IMR-90 (cell line): Measurements from ENCODE around the gene SLAMF8. TPM values are rescaled to one million over a fixed set of nuclear protein-coding genes. Genes with fewer than 3 reads are reported as not detected.

Experiments used
- ATAC-seq: fragments of 200-7000 bp; cut with Tn5 transposase; 2 replicates; pipeline ENCODE4 v1.9.1; 2020; ENCODE audit warnings: low read depth, mild to moderate bottlenecking, moderate library complexity
- BruUV-seq: library from RNA; stranded (reverse); fragments of 400-500 nt; replicated peaks from 2 replicates; lab custom pipeline; 2021; lab: Mats Ljungman, UMichigan
- CTCF ChIA-PET: fragments of 300-600 bp; formaldehyde crosslinking; extraction: SDS; loops from one replicate; lab custom pipeline; 2021; ENCODE audit warnings: antibody characterized with exemption; lab: Yijun Ruan, JAX
- POLR2A ChIA-PET: fragments of 300-600 bp; sonication (Branson Sonifier 250); formaldehyde crosslinking; loops from one replicate; lab custom pipeline; 2022; ENCODE audit warnings: antibody characterized with exemption; ENCODE audit not compliant: unreplicated experiment; lab: Charles Lee
- DNase-seq: peaks from one replicate; pipeline ENCODE4 v3.0.0; 2013
- H2AFZ ChIP-seq: replicated peaks from 2 replicates; pipeline ENCODE3; 2013; ENCODE audit warnings: low read length, mild to moderate bottlenecking; ENCODE audit not compliant: poor library complexity
- H2AK5ac ChIP-seq: 2 replicates; pipeline ENCODE4 v1.6.1; 2013; ENCODE audit warnings: low read depth, low read length, inconsistent platforms
- H2AK9ac ChIP-seq: replicated peaks from 2 replicates; pipeline ENCODE3; 2013; ENCODE audit warnings: mild to moderate bottlenecking, low read depth, low read length, moderate library complexity; ENCODE audit not compliant: poor library complexity
- H2BK120ac ChIP-seq: 2 replicates; pipeline ENCODE4 v1.6.1; 2013; ENCODE audit warnings: low read depth, low read length, inconsistent platforms
- H2BK15ac ChIP-seq: 3 replicates; pipeline ENCODE4 v1.6.1; 2013; ENCODE audit warnings: low read depth, low read length, inconsistent platforms
- H2BK20ac ChIP-seq: 2 replicates; pipeline ENCODE4 v1.6.1; 2013; ENCODE audit warnings: low read depth, mild to moderate bottlenecking, inconsistent platforms, low read length, moderate library complexity
- H2BK5ac ChIP-seq: 2 replicates; pipeline ENCODE4 v1.6.1; 2013; ENCODE audit warnings: mild to moderate bottlenecking, low read depth, low read length, inconsistent platforms; ENCODE audit not compliant: poor library complexity, severe bottlenecking
- H3K14ac ChIP-seq: replicated peaks from 2 replicates; pipeline ENCODE4 v1.6.1; 2013; ENCODE audit warnings: low read depth, low read length, inconsistent platforms
- H3K18ac ChIP-seq: 2 replicates; pipeline ENCODE4 v1.6.1; 2013; ENCODE audit warnings: low read depth, low read length, control low read depth
- H3K23ac ChIP-seq: 2 replicates; pipeline ENCODE4 v1.6.1; 2013; ENCODE audit warnings: low read depth, low read length, inconsistent platforms
- H3K27ac ChIP-seq: 2 replicates; pipeline ENCODE4 v1.5.1; 2013; ENCODE audit warnings: mild to moderate bottlenecking, control low read depth, low read length; ENCODE audit not compliant: insufficient read depth
- H3K27me3 ChIP-seq: 2 replicates; pipeline ENCODE4 v1.6.1; 2013; ENCODE audit warnings: low read length; ENCODE audit not compliant: control insufficient read depth, insufficient read depth
- H3K36me3 ChIP-seq: 2 replicates; pipeline ENCODE4 v1.6.1; 2013; ENCODE audit warnings: low read length, mixed read lengths; ENCODE audit not compliant: control insufficient read depth, insufficient read depth
- H3K4ac ChIP-seq: 2 replicates; pipeline ENCODE4 v1.6.1; 2013; ENCODE audit warnings: low read depth, low read length, inconsistent platforms
- H3K4me1 ChIP-seq: 2 replicates; pipeline ENCODE4 v1.6.1; 2013; ENCODE audit warnings: low read length, mixed read lengths; ENCODE audit not compliant: control insufficient read depth, insufficient read depth
- H3K4me2 ChIP-seq: 2 replicates; pipeline ENCODE4 v1.6.1; 2013; ENCODE audit warnings: low read depth, mild to moderate bottlenecking, control low read depth, low read length, moderate library complexity
- H3K4me3 ChIP-seq: 2 replicates; pipeline ENCODE4 v1.5.1; 2013; ENCODE audit warnings: low read depth, mild to moderate bottlenecking, control low read depth, low read length, moderate library complexity; ENCODE audit not compliant: insufficient read depth
- H3K56ac ChIP-seq: 2 replicates; pipeline ENCODE4 v1.6.1; 2013; ENCODE audit warnings: low read length, inconsistent platforms; ENCODE audit not compliant: insufficient read depth; ENCODE audit errors: extremely low read depth
- H3K79me1 ChIP-seq, 2 experiments: 2 replicates each; pipeline ENCODE4 v1.6.1; 2013; ENCODE audit warnings: low read length in 2 of 2, inconsistent platforms in 1 of 2, low read depth in 1 of 2
- H3K9ac ChIP-seq: 2 replicates; pipeline ENCODE4 v1.6.1; 2013; ENCODE audit warnings: low read depth, low read length, control low read depth
- H3K9me1 ChIP-seq: 2 replicates; pipeline ENCODE4 v1.6.1; 2013; ENCODE audit warnings: low read length, inconsistent platforms; ENCODE audit not compliant: insufficient read depth
- H3K9me3 ChIP-seq: 2 replicates; pipeline ENCODE4 v1.6.1; 2013; ENCODE audit warnings: low read length; ENCODE audit not compliant: control insufficient read depth, insufficient read depth
- H4K20me1 ChIP-seq: 2 replicates; pipeline ENCODE4 v1.6.1; 2013; ENCODE audit warnings: low read length, inconsistent platforms; ENCODE audit not compliant: insufficient read depth
- H4K5ac ChIP-seq: 2 replicates; pipeline ENCODE4 v1.6.1; 2013; ENCODE audit warnings: mild to moderate bottlenecking, low read depth, low read length, control low read depth
- H4K8ac ChIP-seq, 2 experiments: 2 replicates each; pipeline ENCODE4 v1.6.1; 2013; ENCODE audit warnings: low read depth in 2 of 2, low read length in 2 of 2, control low read depth in 1 of 2, inconsistent platforms in 1 of 2
- H4K91ac ChIP-seq: 2 replicates; pipeline ENCODE4 v1.6.1; 2013; ENCODE audit warnings: low read depth, low read length, inconsistent platforms; ENCODE audit not compliant: insufficient read depth
- CEBPB ChIP-seq: IDR thresholded peaks from 2 replicates; pipeline ENCODE4 v1.6.1; 2012; ENCODE audit warnings: low read depth, low read length, improper control_type of control experiment
- MAFK ChIP-seq: IDR thresholded peaks from 2 replicates; pipeline ENCODE4 v1.6.1; 2012; ENCODE audit warnings: low read depth, low read length, improper control_type of control experiment
- MAZ ChIP-seq: IDR thresholded peaks from 2 replicates; pipeline ENCODE4 v1.6.1; 2012; ENCODE audit warnings: low read depth, mild to moderate bottlenecking, low read length, improper control_type of control experiment, moderate library complexity, borderline replicate concordance
- MXI1 ChIP-seq: IDR thresholded peaks from 2 replicates; pipeline ENCODE4 v1.6.1; 2012; ENCODE audit warnings: low read depth, mild to moderate bottlenecking, low read length, moderate library complexity, borderline replicate concordance
- NFE2L2 ChIP-seq: fragments of 150-350 bp; IDR thresholded peaks from 2 replicates; pipeline ENCODE4 v1.6.1; 2016; ENCODE audit warnings: low read depth, mild to moderate bottlenecking, low read length
- POLR2A ChIP-seq: IDR thresholded peaks from 2 replicates; pipeline ENCODE4 v1.6.1; 2012; ENCODE audit warnings: mild to moderate bottlenecking, low read depth, low read length
- RAD21 ChIP-seq: IDR thresholded peaks from 2 replicates; pipeline ENCODE4 v1.6.1; 2012; ENCODE audit warnings: low read length, improper control_type of control experiment
- RCOR1 ChIP-seq: IDR thresholded peaks from 2 replicates; pipeline ENCODE4 v1.6.1; 2012; ENCODE audit warnings: mild to moderate bottlenecking, low read length, improper control_type of control experiment; ENCODE audit not compliant: insufficient replicate concordance
- RFX5 ChIP-seq: IDR thresholded peaks from 2 replicates; pipeline ENCODE4 v1.8.0; 2012; ENCODE audit warnings: low read depth, mild to moderate bottlenecking, low read length, moderate library complexity
- SMC3 ChIP-seq: fragments of 150-350 bp; IDR thresholded peaks from 2 replicates; pipeline ENCODE4 v1.6.1; 2016; ENCODE audit warnings: low read depth, mild to moderate bottlenecking, antibody characterized with exemption, low read length, moderate library complexity
- WGBS, 2 experiments: methylation state at CpG; one replicate each; pipeline versions ENCODE4 v1.1.5 to v1.1.7; 2013; ENCODE audit warnings: missing lambda C conversion rate in 2 of 2; ENCODE audit not compliant: insufficient read length in 1 of 2; ENCODE audit errors: extremely low coverage in 2 of 2; 5-methylcytosine and 5-hydroxymethylcytosine counted together
- dilution Hi-C: fragments of 300-500 bp; cut with HindIII; formaldehyde crosslinking; loops from one replicate; pipeline ENCODE4 v1.14.3; 2018; ENCODE audit warnings: low sequenced_read_pairs; ENCODE audit not compliant: unreplicated experiment
- in situ Hi-C: fragments of 300-500 bp; cut with MboI; formaldehyde crosslinking; loops from 3 replicates; pipeline ENCODE4 v1.14.3; 2019; ENCODE audit warnings: low sequenced_read_pairs, inconsistent platforms, mixed read lengths
- intact Hi-C: fragments of 100-400 bp; cut with micrococcal nuclease; formaldehyde crosslinking; loops from 2 replicates; pipeline ENCODE4 v1.10.0; 2022
- polyA plus RNA-seq, 3 experiments: library from polyadenylated mRNA; depleted of rRNA; stranded (reverse); fragments of >200 nt; gene quantifications; 2 replicates each; pipeline ENCODE4 v1.2.3, GENCODE V29; 2012; ENCODE audit warnings: low replicate concordance in 1 of 3
- total RNA-seq: library from RNA; depleted of rRNA; stranded (reverse); fragments of >200 nt; gene quantifications from 2 replicates; pipeline ENCODE4 v1.2.3, GENCODE V29; 2012
- TF ChIP-seq, protein P1 (sequence below): fragments of 150-350 bp; IDR thresholded peaks from 2 replicates; pipeline ENCODE4 v1.6.1; 2016; ENCODE audit warnings: low read depth, mild to moderate bottlenecking, low read length, moderate library complexity, borderline replicate concordance
- TF ChIP-seq, protein P2 (sequence below): conservative IDR thresholded peaks from 2 replicates; pipeline ENCODE4 v1.5.1; 2012; ENCODE audit warnings: mild to moderate bottlenecking, low read depth, low read length, improper control_type of control experiment
- TF ChIP-seq, protein P3 (sequence below): fragments of 150-350 bp; IDR thresholded peaks from 2 replicates; pipeline ENCODE4 v1.6.1; 2017; ENCODE audit warnings: mild to moderate bottlenecking, antibody characterized with exemption, low read length, low read depth

The SLAMF8 gene
- total and polyA plus RNA-seq, 2 of the 4 experiments (the other 2 are of a cell fraction) = 0.07 TPM; not detected in 1

DNA sequence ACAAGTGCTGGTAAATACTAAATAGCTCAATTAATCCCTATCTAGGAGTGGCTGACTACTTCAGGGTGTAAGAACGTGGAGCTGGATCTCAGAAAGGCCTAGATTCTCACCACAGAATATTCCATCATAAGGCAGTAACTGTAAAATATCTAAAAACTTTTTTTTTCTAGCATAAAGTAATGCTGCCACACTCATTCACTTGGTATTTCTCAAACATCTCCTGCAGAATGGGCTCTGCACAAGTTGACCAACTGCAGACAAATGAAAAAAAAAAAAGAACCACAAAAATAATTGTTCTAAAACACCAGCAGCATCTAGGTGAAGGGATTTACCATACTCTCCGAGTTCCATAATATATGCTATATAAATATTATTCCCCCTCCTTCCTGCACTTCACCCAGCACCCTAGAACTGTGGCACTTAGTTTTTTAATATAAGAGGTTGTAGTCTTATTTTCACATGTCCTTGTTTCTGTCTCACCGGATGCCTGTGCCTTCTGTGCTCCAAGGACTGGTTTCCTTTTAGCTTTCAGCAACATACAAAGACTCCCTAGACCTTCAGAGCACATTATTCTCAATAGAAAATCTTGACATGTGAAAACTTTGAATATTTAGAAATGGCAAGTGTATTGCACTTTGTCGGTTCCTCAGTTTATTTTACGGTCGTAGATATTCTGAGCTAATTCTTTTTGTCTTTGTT lies 26.9 kb downstream of the SLAMF8 start:
- Histone ChIP-seq H2BK20ac (no peak overlapping the region), H2BK120ac (peak overlapping the region; percentile 7; the same call in 1 of the 2 replicates), H3K27ac (peak overlapping the region; percentile 75; the same call in 1 of the 2 replicates), H2AK9ac (no peak overlapping the region), H2AK5ac (0 out of 2 replicates have a peak overlapping the region, but pooled peaks have one; percentile 45), H4K5ac (no peak overlapping the region; the same call in 1 of the 2 replicates), H3K23ac (0 out of 2 replicates have a peak overlapping the region, but pooled peaks have one; percentile 1), H3K14ac (no peak overlapping the region; the same call in 1 of the 2 replicates), H4K20me1 (no peaks in the 10 kb centered on the region), H3K4ac (peak overlapping the region; percentile 29; the same call in 1 of the 2 replicates), H3K4me1 (peaks cover 4% of the 10 kb centered on the region), H3K27me3 (no peaks in the 10 kb centered on the region), H4K91ac (no peak overlapping the region), H2AFZ (no peak overlapping the region), H4K8ac (peak overlapping the region; percentile 65 to 88; a peak in 3 of 4 replicates), H3K4me3 (peak overlapping the region; percentile 62; the same call in 1 of the 2 replicates), H3K9me1 (peaks cover 9% of the 10 kb centered on the region), H3K9ac (0 out of 2 replicates have a peak overlapping the region, but pooled peaks have one; percentile 72), H3K36me3 (no peaks in the 10 kb centered on the region), H3K56ac (0 out of 2 replicates have a peak overlapping the region, but pooled peaks have one; percentile 27), H3K4me2 (peak overlapping the region; percentile 88), H3K79me1 (peaks cover 0 to 14% of the 10 kb centered on the region in 2 experiments; a peak in 2 of 4 replicates), H3K9me3 (no peaks in the 10 kb centered on the region), H2BK15ac (no peak overlapping the region), H3K18ac (peak overlapping the region; percentile 38; the same call in 1 of the 2 replicates), H2BK5ac (peak overlapping the region; percentile 70)
- POLR2A ChIA-PET = interaction anchor here (0.6 to 0.8 kb wide), 2 partner anchors 12 to 63 kb away, joined by 3 read pairs; no protein-coding TSS in a partner anchor
- in situ Hi-C loops (no loop called here), dilution Hi-C loops (no loop called here), intact Hi-C loops (loop anchor here (2.0 kb wide), 1 partner anchor 71 kb away; the partner anchor contains the start of gene TAGLN2)
- ATAC-seq = no peak
- WGBS, 2 experiments = no CpG with 5 or more reads among the region's 6 CpGs
- peak; percentile 65 for DNase-seq
- CTCF ChIA-PET = interaction anchor here (0.8 to 1.5 kb wide), 6 partner anchors 21 to 63 kb away, joined by 3 to 4 read pairs (median 4); no protein-coding TSS in a partner anchor
- no TSS peak for BruUV-seq
- TF ChIP-seq MXI1 (no peak), RAD21 (no peak), NFE2L2 (no peak), SMC3 (no peak), RFX5 (no peak), RCOR1 (no peak), CEBPB (no peak), MAFK (no peak), MAZ (no peak), POLR2A (no peak)
- TF ChIP-seq, protein P1, sequence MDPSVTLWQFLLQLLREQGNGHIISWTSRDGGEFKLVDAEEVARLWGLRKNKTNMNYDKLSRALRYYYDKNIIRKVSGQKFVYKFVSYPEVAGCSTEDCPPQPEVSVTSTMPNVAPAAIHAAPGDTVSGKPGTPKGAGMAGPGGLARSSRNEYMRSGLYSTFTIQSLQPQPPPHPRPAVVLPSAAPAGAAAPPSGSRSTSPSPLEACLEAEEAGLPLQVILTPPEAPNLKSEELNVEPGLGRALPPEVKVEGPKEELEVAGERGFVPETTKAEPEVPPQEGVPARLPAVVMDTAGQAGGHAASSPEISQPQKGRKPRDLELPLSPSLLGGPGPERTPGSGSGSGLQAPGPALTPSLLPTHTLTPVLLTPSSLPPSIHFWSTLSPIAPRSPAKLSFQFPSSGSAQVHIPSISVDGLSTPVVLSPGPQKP = no peak
- TF ChIP-seq, protein P2, sequence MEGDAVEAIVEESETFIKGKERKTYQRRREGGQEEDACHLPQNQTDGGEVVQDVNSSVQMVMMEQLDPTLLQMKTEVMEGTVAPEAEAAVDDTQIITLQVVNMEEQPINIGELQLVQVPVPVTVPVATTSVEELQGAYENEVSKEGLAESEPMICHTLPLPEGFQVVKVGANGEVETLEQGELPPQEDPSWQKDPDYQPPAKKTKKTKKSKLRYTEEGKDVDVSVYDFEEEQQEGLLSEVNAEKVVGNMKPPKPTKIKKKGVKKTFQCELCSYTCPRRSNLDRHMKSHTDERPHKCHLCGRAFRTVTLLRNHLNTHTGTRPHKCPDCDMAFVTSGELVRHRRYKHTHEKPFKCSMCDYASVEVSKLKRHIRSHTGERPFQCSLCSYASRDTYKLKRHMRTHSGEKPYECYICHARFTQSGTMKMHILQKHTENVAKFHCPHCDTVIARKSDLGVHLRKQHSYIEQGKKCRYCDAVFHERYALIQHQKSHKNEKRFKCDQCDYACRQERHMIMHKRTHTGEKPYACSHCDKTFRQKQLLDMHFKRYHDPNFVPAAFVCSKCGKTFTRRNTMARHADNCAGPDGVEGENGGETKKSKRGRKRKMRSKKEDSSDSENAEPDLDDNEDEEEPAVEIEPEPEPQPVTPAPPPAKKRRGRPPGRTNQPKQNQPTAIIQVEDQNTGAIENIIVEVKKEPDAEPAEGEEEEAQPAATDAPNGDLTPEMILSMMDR = no peak
- TF ChIP-seq, protein P3, sequence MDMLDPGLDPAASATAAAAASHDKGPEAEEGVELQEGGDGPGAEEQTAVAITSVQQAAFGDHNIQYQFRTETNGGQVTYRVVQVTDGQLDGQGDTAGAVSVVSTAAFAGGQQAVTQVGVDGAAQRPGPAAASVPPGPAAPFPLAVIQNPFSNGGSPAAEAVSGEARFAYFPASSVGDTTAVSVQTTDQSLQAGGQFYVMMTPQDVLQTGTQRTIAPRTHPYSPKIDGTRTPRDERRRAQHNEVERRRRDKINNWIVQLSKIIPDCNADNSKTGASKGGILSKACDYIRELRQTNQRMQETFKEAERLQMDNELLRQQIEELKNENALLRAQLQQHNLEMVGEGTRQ = no peak
